HCT116 (cell line): ENCODE results near the gene WT1. TPM values are rescaled to one million over a fixed set of nuclear protein-coding genes. Genes with fewer than 3 reads are reported as not detected.

ENCODE experiments used
- ATAC-seq: fragments of 200-7000 bp; cut with Tn5 transposase; 2 replicates; pipeline ENCODE4 v1.9.1; 2020; ENCODE audit warnings: mild to moderate bottlenecking, moderate library complexity
- BruUV-seq: library from RNA; stranded (reverse); fragments of 400-500 nt; replicated peaks from 2 replicates; lab custom pipeline; 2021; lab: Mats Ljungman, UMichigan
- CTCF ChIA-PET: fragments of 300-600 bp; sonication (Branson Sonifier 250); formaldehyde crosslinking; loops from one replicate; lab custom pipeline; 2021; ENCODE audit warnings: antibody characterized with exemption; lab: Charles Lee
- POLR2A ChIA-PET: fragments of 300-600, 350-600 bp; sonication (Branson Sonifier 250); formaldehyde crosslinking; loops from one replicate; lab custom pipeline; 2021; ENCODE audit warnings: antibody characterized with exemption; lab: Charles Lee
- RAD21 ChIA-PET, 2 experiments: fragments of 300-600 bp; sonication (Branson Sonifier 250); formaldehyde crosslinking; loops; one replicate each; lab custom pipeline; 2023; ENCODE audit warnings: low total read pairs in 2 of 2; ENCODE audit not compliant: uncharacterized antibody in 2 of 2, unreplicated experiment in 2 of 2, low non-redundant PET in 1 of 2; lab: Charles Lee
- DNase-seq: peaks from one replicate; pipeline ENCODE4 v3.0.0-alpha.2; 2010; ENCODE audit warnings: low read depth, low spot score
- H2AFZ ChIP-seq: fragments of 200-600 bp; shearing (Covaris generic), sonication (generic); 2 replicates; pipeline ENCODE4 v1.6.1; 2017; ENCODE audit warnings: low read depth, mixed run types, mixed read lengths, antibody characterized with exemption, low read length; ENCODE audit not compliant: poor library complexity, severe bottlenecking
- H3K27ac ChIP-seq: 2 replicates; pipeline ENCODE4 v1.5.1; 2012; ENCODE audit warnings: low read depth, low read length
- H3K27me3 ChIP-seq: fragments of 200-600 bp; sonication (generic); 2 replicates; pipeline ENCODE4 v1.6.1; 2016; ENCODE audit warnings: mixed run types, low read length, mixed read lengths; ENCODE audit not compliant: insufficient read depth
- H3K36me3 ChIP-seq, 2 experiments: fragments of 200-500 bp in 1 of 2; fragments of 200-600 bp in 1 of 2; sonication (Bioruptor generic) in 1 of 2; sonication (generic) in 1 of 2; 2 replicates each; pipeline versions ENCODE4 v1.5.1 to v1.6.1; 2014 to 2016; ENCODE audit warnings: low read length in 2 of 2, inconsistent platforms in 1 of 2, mixed read lengths in 1 of 2, mixed run types in 1 of 2; ENCODE audit not compliant: insufficient read depth in 2 of 2, control insufficient read depth in 1 of 2
- H3K4me1 ChIP-seq, 2 experiments: fragments of 200-600 bp in 1 of 2; sonication (generic) in 1 of 2; 2 replicates each; pipeline versions ENCODE4 v1.5.1 to v1.6.1; 2012 to 2017; ENCODE audit warnings: low read length in 2 of 2, inconsistent platforms in 1 of 2, mild to moderate bottlenecking in 1 of 2, mixed read lengths in 1 of 2, mixed run types in 1 of 2, moderate library complexity in 1 of 2; ENCODE audit not compliant: insufficient read depth in 2 of 2, control insufficient read depth in 1 of 2
- H3K4me2 ChIP-seq: fragments of 200-600 bp; sonication (generic); 2 replicates; pipeline ENCODE4 v1.6.1; 2017; ENCODE audit warnings: mixed run types, low read length, mixed read lengths
- H3K4me3 ChIP-seq, 2 experiments: fragments of 200-600 bp in 1 of 2; sonication (generic) in 1 of 2; replicated peaks in 1 of 2; 2 replicates each; pipeline ENCODE4 v1.5.1; 2011 to 2016; ENCODE audit warnings: low read length in 2 of 2, control low read depth in 1 of 2, low read depth in 1 of 2, mild to moderate bottlenecking in 1 of 2, mixed read lengths in 1 of 2, mixed run types in 1 of 2
- H3K79me2 ChIP-seq: fragments of 200-600 bp; sonication (generic); 2 replicates; pipeline ENCODE4 v1.6.1; 2017; ENCODE audit warnings: mild to moderate bottlenecking, mixed run types, low read length, moderate library complexity, mixed read lengths; ENCODE audit not compliant: insufficient read depth
- H3K9ac ChIP-seq: fragments of 200-600 bp; sonication (generic); 2 replicates; pipeline ENCODE4 v1.6.1; 2016; ENCODE audit warnings: low read length, mixed read lengths
- H3K9me2 ChIP-seq: fragments of 200-600 bp; sonication (generic), shearing (Covaris generic); 2 replicates; pipeline ENCODE4 v1.6.1; 2017; ENCODE audit warnings: mixed run types, mild to moderate bottlenecking, moderate library complexity; ENCODE audit not compliant: insufficient read depth
- H3K9me3 ChIP-seq, 2 experiments: fragments of 200-500 bp in 1 of 2; fragments of 200-600 bp in 1 of 2; sonication (Bioruptor generic) in 1 of 2; sonication (generic) in 1 of 2; 2 replicates each; pipeline ENCODE4 v1.6.1; 2014 to 2017; ENCODE audit warnings: low read length in 2 of 2, mixed read lengths in 2 of 2, inconsistent platforms in 1 of 2, low read depth in 1 of 2, mild to moderate bottlenecking in 1 of 2, mixed run types in 1 of 2, moderate library complexity in 1 of 2; ENCODE audit not compliant: control insufficient read depth in 1 of 2, insufficient read depth in 1 of 2
- H4K20me1 ChIP-seq: fragments of 200-600 bp; sonication (generic), shearing (Covaris generic); 2 replicates; pipeline ENCODE4 v1.6.1; 2017; ENCODE audit warnings: mixed run types, mild to moderate bottlenecking, moderate library complexity; ENCODE audit not compliant: insufficient read depth
- CEBPB ChIP-seq: IDR thresholded peaks from 2 replicates; pipeline ENCODE4 v1.6.1; 2012; ENCODE audit warnings: low read depth
- EGR1 ChIP-seq: IDR thresholded peaks from 2 replicates; pipeline ENCODE4 v1.6.1; 2012; ENCODE audit warnings: low read depth
- EZH2 ChIP-seq: fragments of 200-600 bp; sonication (generic); IDR thresholded peaks from 2 replicates; pipeline ENCODE4 v1.6.1; 2017; ENCODE audit warnings: antibody characterized with exemption, mixed run types
- EZH2phosphoT487 ChIP-seq: fragments of 200-600 bp; IDR thresholded peaks from 2 replicates; pipeline ENCODE4 v1.6.1; 2018; ENCODE audit warnings: antibody characterized with exemption, borderline replicate concordance
- FOSL1 ChIP-seq: IDR thresholded peaks from 2 replicates; pipeline ENCODE4 v1.6.1; 2012; ENCODE audit warnings: low read depth
- JUND ChIP-seq: IDR thresholded peaks from 2 replicates; pipeline ENCODE4 v1.6.1; 2012
- POLR2A ChIP-seq: IDR thresholded peaks from 2 replicates; pipeline ENCODE4 v1.7.0; 2011; ENCODE audit warnings: borderline replicate concordance; ENCODE audit not compliant: insufficient read depth, insufficient read length; ENCODE audit errors: extremely low read depth
- POLR2AphosphoS5 ChIP-seq: IDR thresholded peaks from 2 replicates; pipeline ENCODE4 v1.6.1; 2011; ENCODE audit warnings: mild to moderate bottlenecking, low read depth, low read length, moderate library complexity
- SIN3A ChIP-seq: IDR thresholded peaks from 2 replicates; pipeline ENCODE4 v1.6.1; 2012; ENCODE audit warnings: low read depth
- SP1 ChIP-seq: IDR thresholded peaks from 2 replicates; pipeline ENCODE4 v1.6.1; 2012; ENCODE audit warnings: low read depth
- SRF ChIP-seq: IDR thresholded peaks from 2 replicates; pipeline ENCODE4 v1.6.1; 2012; ENCODE audit warnings: low read depth
- TCF7L2 ChIP-seq: IDR thresholded peaks from 2 replicates; pipeline ENCODE4 v1.7.0; 2011; ENCODE audit warnings: borderline replicate concordance, inconsistent platforms; ENCODE audit not compliant: insufficient read depth, insufficient read length; ENCODE audit errors: extremely low read depth
- YY1 ChIP-seq: IDR thresholded peaks from 2 replicates; pipeline ENCODE4 v1.6.1; 2011; ENCODE audit warnings: low read length, low read depth, moderate library complexity, mild to moderate bottlenecking; ENCODE audit not compliant: insufficient replicate concordance; ENCODE audit errors: extremely low read depth
- ZFX ChIP-seq: fragments of 450-650 bp; IDR thresholded peaks from 2 replicates; pipeline ENCODE4 v1.6.1; 2017
- ZNF274 ChIP-seq: fragments of 200-500 bp; sonication (Bioruptor generic); IDR thresholded peaks from 2 replicates; pipeline ENCODE4 v1.6.1; 2014; ENCODE audit warnings: mild to moderate bottlenecking, low read depth, low read length, inconsistent platforms
- intact Hi-C: fragments of 100-400 bp; cut with micrococcal nuclease; formaldehyde crosslinking; loops from 2 replicates; pipeline ENCODE4 v1.10.0; 2022
- total RNA-seq: library from RNA; stranded (reverse); gene quantifications from one replicate; pipeline ENCODE4 v1.2.1, GENCODE V29; 2021; ENCODE audit not compliant: unreplicated experiment
- TF ChIP-seq, protein P1 (sequence below), 3 experiments: fragments of 200-600 bp in 1 of 3; sonication (generic) in 1 of 3; IDR thresholded peaks in 2 of 3; conservative IDR thresholded peaks in 1 of 3; 2 replicates each; pipeline ENCODE4 v1.5.1; 2012 to 2017; ENCODE audit warnings: low read depth in 2 of 3, low read length in 2 of 3, antibody characterized with exemption in 1 of 3, borderline replicate concordance in 1 of 3, control low read depth in 1 of 3, mild to moderate bottlenecking in 1 of 3, mixed read lengths in 1 of 3, mixed run types in 1 of 3, moderate library complexity in 1 of 3; ENCODE audit not compliant: insufficient read depth in 1 of 3
- TF ChIP-seq, protein P2 (sequence below): IDR thresholded peaks from 2 replicates; pipeline ENCODE4 v1.6.1; 2011; ENCODE audit warnings: mild to moderate bottlenecking, low read length, moderate library complexity; ENCODE audit not compliant: insufficient replicate concordance; ENCODE audit errors: extremely low read depth
- TF ChIP-seq, protein P3 (sequence below): IDR thresholded peaks from 2 replicates; pipeline ENCODE4 v1.6.1; 2012
- TF ChIP-seq, protein P4 (sequence below): IDR thresholded peaks from 2 replicates; pipeline ENCODE4 v1.6.1; 2012

WT1 gene
- total RNA-seq, 1 experiment from 2014 or later: 0.07 TPM

DNA sequence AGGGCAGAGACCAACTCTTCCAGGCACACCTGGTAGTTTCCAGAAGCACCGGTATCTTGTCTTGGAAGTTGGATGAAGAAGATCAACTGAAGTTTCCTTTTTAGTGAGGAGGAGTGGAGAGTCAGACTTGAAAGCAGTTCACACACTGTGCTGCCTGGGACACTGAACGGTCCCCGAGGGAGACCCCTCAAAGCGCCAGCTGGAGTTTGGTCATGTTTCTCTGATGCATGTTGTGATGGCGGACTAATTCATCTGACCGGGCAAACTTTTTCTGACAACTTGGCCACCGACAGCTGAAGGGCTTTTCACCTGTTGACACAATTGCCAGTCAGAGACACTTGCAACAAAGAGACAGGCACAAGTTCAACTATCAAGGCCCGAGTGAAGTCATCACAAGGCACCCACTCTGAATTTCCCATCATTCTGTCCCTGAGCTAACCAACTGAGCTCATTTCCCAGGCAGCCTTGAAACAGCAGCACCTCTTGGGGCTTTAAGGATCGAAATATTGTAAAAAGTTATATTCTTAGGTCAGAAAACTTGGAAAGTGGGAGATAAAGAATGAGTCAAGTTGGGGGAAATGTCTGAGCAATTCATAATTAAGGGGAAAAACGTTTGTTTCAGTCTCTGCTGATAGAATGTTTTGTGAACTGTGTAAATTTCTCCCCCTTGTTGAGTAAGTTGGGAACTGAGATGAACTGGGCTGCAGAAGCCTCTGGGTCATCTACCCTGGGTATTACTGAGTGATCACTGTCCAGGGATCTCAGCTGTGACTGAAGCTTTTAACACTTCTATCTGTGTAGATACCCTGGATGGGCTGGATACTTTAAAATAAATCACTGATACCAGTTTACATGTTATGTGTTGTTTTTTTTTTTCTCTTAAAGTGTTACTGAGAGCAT is 46.2 kb downstream of the WT1 start:
- no TSS peak for BruUV-seq
- Histone ChIP-seq H3K9me2 (no peaks in the 10 kb centered on the region), H3K4me3 (no peak overlapping the region), H3K4me1 (peaks cover 0 to 4% of the 10 kb centered on the region in 2 experiments; a peak in 1 of 4 replicates), H4K20me1 (no peaks in the 10 kb centered on the region), H3K27me3 (peaks cover 29% of the 10 kb centered on the region; the same call in 1 of the 2 replicates), H3K9ac (no peak overlapping the region), H3K36me3 (no peaks in the 10 kb centered on the region), H3K79me2 (no peaks in the 10 kb centered on the region), H3K9me3 (no peaks in the 10 kb centered on the region), H2AFZ (no peak overlapping the region), H3K4me2 (no peak overlapping the region), H3K27ac (no peak overlapping the region)
- ChIA-PET POLR2A (no interaction called here), RAD21 (no interaction called here), CTCF (no interaction called here)
- intact Hi-C loops: loop anchor here (5.0 kb wide), 1 partner anchor 403 kb away; the partner anchor contains the start of gene CCDC73
- DNase-seq (no peak), ATAC-seq (no peak)
- TF ChIP-seq ZFX (no peak), EGR1 (no peak), ZNF274 (no peak), CEBPB (no peak), TCF7L2 (no peak), FOSL1 (no peak), JUND (no peak), SIN3A (no peak), POLR2AphosphoS5 (no peak), EZH2phosphoT487 (no peak), SRF (no peak), SP1 (no peak), POLR2A (no peak), YY1 (no peak), EZH2 (no peak)
- TF ChIP-seq, protein P1, sequence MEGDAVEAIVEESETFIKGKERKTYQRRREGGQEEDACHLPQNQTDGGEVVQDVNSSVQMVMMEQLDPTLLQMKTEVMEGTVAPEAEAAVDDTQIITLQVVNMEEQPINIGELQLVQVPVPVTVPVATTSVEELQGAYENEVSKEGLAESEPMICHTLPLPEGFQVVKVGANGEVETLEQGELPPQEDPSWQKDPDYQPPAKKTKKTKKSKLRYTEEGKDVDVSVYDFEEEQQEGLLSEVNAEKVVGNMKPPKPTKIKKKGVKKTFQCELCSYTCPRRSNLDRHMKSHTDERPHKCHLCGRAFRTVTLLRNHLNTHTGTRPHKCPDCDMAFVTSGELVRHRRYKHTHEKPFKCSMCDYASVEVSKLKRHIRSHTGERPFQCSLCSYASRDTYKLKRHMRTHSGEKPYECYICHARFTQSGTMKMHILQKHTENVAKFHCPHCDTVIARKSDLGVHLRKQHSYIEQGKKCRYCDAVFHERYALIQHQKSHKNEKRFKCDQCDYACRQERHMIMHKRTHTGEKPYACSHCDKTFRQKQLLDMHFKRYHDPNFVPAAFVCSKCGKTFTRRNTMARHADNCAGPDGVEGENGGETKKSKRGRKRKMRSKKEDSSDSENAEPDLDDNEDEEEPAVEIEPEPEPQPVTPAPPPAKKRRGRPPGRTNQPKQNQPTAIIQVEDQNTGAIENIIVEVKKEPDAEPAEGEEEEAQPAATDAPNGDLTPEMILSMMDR (IDR thresholded peaks at IDR 0.05 in 2 of 3, conservative IDR thresholded peaks at IDR 0.05 in 1 of 3; ENCODE audit: borderline replicate concordance in 1 of 3, insufficient read depth in 1 of 3, low read depth in 2 of 3, low read length in 2 of 3): no peak
- TF ChIP-seq, protein P2, sequence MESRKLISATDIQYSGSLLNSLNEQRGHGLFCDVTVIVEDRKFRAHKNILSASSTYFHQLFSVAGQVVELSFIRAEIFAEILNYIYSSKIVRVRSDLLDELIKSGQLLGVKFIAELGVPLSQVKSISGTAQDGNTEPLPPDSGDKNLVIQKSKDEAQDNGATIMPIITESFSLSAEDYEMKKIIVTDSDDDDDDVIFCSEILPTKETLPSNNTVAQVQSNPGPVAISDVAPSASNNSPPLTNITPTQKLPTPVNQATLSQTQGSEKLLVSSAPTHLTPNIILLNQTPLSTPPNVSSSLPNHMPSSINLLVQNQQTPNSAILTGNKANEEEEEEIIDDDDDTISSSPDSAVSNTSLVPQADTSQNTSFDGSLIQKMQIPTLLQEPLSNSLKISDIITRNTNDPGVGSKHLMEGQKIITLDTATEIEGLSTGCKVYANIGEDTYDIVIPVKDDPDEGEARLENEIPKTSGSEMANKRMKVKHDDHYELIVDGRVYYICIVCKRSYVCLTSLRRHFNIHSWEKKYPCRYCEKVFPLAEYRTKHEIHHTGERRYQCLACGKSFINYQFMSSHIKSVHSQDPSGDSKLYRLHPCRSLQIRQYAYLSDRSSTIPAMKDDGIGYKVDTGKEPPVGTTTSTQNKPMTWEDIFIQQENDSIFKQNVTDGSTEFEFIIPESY: no peak
- TF ChIP-seq, protein P3, sequence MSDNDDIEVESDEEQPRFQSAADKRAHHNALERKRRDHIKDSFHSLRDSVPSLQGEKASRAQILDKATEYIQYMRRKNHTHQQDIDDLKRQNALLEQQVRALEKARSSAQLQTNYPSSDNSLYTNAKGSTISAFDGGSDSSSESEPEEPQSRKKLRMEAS: no peak
- TF ChIP-seq, protein P4, sequence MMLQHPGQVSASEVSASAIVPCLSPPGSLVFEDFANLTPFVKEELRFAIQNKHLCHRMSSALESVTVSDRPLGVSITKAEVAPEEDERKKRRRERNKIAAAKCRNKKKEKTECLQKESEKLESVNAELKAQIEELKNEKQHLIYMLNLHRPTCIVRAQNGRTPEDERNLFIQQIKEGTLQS: no peak
